Kidney (tissue), 14 donors: ENCODE results near the gene NFIA. TPM values are rescaled to one million over a fixed set of nuclear protein-coding genes. Genes with fewer than 3 reads are reported as not detected.
A peak's percentile ranks its signal among the peaks of the same experiment; 100 is the strongest.

Experiments used
- DNase-seq, 5 donors: peaks; one replicate each; pipeline ENCODE4 v3.0.0-alpha.2; 2013 to 2020
- FAIRE-seq: peaks from 2 replicates; lab custom pipeline; 2012; peaks lifted over from hg19 to GRCh38; lab: Jason Lieb, UNC
- H3K27ac ChIP-seq, 2 donors: one replicate each; pipeline ENCODE4 v1.7.0; 2013; ENCODE audit warnings: low read depth in 2 of 2, low read length in 2 of 2, inconsistent platforms in 1 of 2
- H3K27me3 ChIP-seq: one replicate; pipeline ENCODE4 v1.7.1; 2013; ENCODE audit warnings: low read length, inconsistent platforms; ENCODE audit not compliant: control insufficient read depth, insufficient read depth
- H3K36me3 ChIP-seq, 3 donors: one replicate each; pipeline versions ENCODE4 v1.7.0 to v1.7.1; 2013; ENCODE audit warnings: low read length in 3 of 3, control low read depth in 1 of 3, inconsistent platforms in 1 of 3; ENCODE audit not compliant: insufficient read depth in 3 of 3, control insufficient read depth in 2 of 3
- H3K4me1 ChIP-seq, 3 donors: one replicate each; pipeline versions ENCODE4 v1.7.0 to v1.7.1; 2013; ENCODE audit warnings: low read length in 3 of 3, inconsistent platforms in 1 of 3, low read depth in 1 of 3; ENCODE audit not compliant: control insufficient read depth in 2 of 3, insufficient read depth in 2 of 3
- H3K4me3 ChIP-seq, 3 donors: one replicate each; pipeline versions ENCODE4 v1.7.0 to v1.8.1; 2013; ENCODE audit warnings: low read length in 3 of 3, control low read depth in 1 of 3, inconsistent platforms in 1 of 3
- H3K9ac ChIP-seq, 3 donors: one replicate each; pipeline versions ENCODE4 v1.7.0 to v1.7.1; 2013; ENCODE audit warnings: low read length in 3 of 3, control low read depth in 1 of 3, inconsistent platforms in 1 of 3
- H3K9me3 ChIP-seq, 3 donors: one replicate each; pipeline versions ENCODE4 v1.7.0 to v1.7.1; 2013; ENCODE audit warnings: low read length in 3 of 3, control low read depth in 1 of 3, inconsistent platforms in 1 of 3; ENCODE audit not compliant: control insufficient read depth in 2 of 3, insufficient read depth in 1 of 3
- intact Hi-C: fragments of 100-400 bp; cut with DNase I; formaldehyde crosslinking; loops from one replicate; pipeline ENCODE4 v1.11.1; 2022
- polyA plus RNA-seq: library from polyadenylated mRNA; stranded (reverse); fragments of 350-450 nt; fragmentation: Illumina TruSeq; extraction: RNeasy Lipid Tissue Mini Kit (QIAGEN cat#74804); gene quantifications from one replicate; pipeline ENCODE4 v1.2.3, GENCODE V29; 2014; ENCODE audit warnings: low read depth, low replicate concordance; ENCODE audit not compliant: insufficient read depth
- total RNA-seq: library from RNA; stranded (reverse); fragmentation: NEBNext Ultra II Directional; extraction: Animal tissue kit (Norgen Biotek cat#: 25700); gene quantifications from one replicate; pipeline ENCODE4 v1.2.1, GENCODE V29; 2021
- TF ChIP-seq, protein P1 (sequence below): IDR thresholded peaks from 3 replicates; pipeline ENCODE4 v1.5.1; 2012; ENCODE audit warnings: mild to moderate bottlenecking, moderate library complexity, borderline replicate concordance; ENCODE audit not compliant: insufficient read depth; ENCODE audit errors: extremely low read depth
- donor health status: control.
- donor health status: control.
- donor health status: control.
- donor health status: control.
- donor health status: control.
- donor health status: DM: yes; HTN: yes; CAD: no.
- donor health status: Normal renal cell carcinoma (clear cell type).

Gene NFIA
- total and polyA plus RNA-seq, 2 donors from 2014 or later, result 4.8 to 87.5 TPM

DNA sequence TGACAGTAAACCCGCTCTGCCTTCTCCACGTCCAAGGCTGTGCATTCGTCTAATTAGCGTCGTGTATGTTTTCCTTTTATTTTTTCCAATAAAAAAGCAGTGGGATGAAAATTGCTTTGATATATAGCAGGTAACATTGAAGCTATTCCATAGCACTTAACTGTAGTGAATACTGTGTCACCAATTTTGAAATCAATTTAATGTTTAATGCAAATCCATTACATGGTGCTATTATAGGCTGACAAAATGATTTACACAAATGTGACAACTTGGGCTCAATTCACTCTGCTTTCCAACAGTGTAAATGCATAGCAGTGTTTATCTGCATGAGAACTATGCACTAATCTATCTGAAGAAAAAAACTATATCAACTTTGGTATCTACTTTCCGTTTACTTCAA lies 377.8 kb downstream of the NFIA start:
- FAIRE-seq (no peak), DNase-seq (no peak)
- Histone ChIP-seq H3K27me3 (no peaks in the 10 kb centered on the region), H3K9me3 (no peaks in the 10 kb centered on the region), H3K27ac (no peak overlapping the region), H3K4me3 (no peak overlapping the region), H3K9ac (no peak overlapping the region), H3K36me3 (peaks cover 0 to 2% (median 0%) of the 10 kb centered on the region in 3 donors), H3K4me1 (no peaks in the 10 kb centered on the region)
- TF ChIP-seq, protein P1, sequence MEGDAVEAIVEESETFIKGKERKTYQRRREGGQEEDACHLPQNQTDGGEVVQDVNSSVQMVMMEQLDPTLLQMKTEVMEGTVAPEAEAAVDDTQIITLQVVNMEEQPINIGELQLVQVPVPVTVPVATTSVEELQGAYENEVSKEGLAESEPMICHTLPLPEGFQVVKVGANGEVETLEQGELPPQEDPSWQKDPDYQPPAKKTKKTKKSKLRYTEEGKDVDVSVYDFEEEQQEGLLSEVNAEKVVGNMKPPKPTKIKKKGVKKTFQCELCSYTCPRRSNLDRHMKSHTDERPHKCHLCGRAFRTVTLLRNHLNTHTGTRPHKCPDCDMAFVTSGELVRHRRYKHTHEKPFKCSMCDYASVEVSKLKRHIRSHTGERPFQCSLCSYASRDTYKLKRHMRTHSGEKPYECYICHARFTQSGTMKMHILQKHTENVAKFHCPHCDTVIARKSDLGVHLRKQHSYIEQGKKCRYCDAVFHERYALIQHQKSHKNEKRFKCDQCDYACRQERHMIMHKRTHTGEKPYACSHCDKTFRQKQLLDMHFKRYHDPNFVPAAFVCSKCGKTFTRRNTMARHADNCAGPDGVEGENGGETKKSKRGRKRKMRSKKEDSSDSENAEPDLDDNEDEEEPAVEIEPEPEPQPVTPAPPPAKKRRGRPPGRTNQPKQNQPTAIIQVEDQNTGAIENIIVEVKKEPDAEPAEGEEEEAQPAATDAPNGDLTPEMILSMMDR, result no peak
- intact Hi-C loops, result loop anchor here (5.0 kb wide), 1 partner anchor 413 kb away; no protein-coding TSS in a partner anchor

DNA sequence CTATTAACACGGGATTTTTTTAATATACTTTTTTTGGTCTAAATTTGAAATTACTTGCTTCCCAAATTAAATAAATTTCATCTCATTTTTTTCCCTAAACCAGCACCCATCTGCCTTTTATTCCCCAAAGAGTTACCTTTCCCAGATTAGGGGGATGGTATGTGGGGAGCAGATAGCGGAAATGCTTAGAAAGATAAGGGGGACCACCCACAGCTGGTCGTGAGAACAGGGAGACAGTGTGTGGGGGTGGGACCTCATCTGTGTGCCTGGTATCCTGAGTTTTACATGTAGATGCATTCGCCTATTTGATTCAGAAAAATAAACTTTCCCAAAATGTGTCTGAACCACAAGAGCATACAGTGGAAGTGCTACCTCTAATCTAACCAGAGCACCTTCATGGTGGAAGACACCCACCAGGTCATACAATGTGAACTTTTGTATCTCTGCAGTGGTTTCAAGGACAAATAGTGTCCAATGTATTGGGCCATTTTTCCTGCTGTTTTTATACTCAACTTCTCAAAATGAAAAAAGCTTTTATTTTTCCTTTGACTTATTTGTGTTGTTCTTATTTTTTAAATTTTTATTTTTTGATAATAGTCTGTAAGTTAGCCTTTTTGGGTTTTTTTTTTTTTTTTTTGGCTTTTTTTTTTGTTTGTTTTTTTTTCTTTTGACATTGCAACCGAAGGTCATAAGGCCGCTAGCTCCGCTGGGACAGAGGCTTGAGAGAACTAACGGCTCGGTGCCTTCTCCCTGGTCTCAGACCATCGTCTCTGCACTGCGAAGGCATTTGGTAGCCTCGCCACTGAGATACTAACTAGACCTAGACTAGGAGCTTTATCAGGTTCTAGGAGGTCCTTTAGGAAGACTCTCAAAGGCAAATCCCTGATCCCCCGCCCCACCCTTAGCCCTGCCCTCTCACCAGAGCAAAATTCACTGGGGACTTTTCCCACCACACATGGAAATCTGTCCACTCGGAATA lies 379.3 kb downstream of the NFIA start:
- no peaks in the 10 kb centered on the region for H3K9me3 ChIP-seq
- no peak for DNase-seq
- TF ChIP-seq, protein P1, result no peak
- H3K36me3 ChIP-seq, result no peaks in the 10 kb centered on the region
- H3K4me1 ChIP-seq, result no peaks in the 10 kb centered on the region
- H3K27ac ChIP-seq, result no peak overlapping the region
- intact Hi-C loops, result loop anchor here (5.0 kb wide), 1 partner anchor 414 kb away; no protein-coding TSS in a partner anchor
- H3K9ac ChIP-seq, result no peak overlapping the region
- no peak overlapping the region for H3K4me3 ChIP-seq
- H3K27me3 ChIP-seq, result no peaks in the 10 kb centered on the region
- peak; percentile 46 for FAIRE-seq

- FAIRE-seq, result no peak
Observed at GRCh38 chr1:61462628-61463027, 380.3 kb downstream of the NFIA start.

More at GRCh38 chr1:61462628-61463027, 380.3 kb downstream of the NFIA start:
- no peaks in the 10 kb centered on the region for H3K4me1 ChIP-seq
- H3K9me3 ChIP-seq, result no peaks in the 10 kb centered on the region
- TF ChIP-seq, protein P1, result no peak
- no peak overlapping the region for H3K4me3 ChIP-seq
- H3K27me3 ChIP-seq, result no peaks in the 10 kb centered on the region
- H3K36me3 ChIP-seq, result no peaks in the 10 kb centered on the region
- no peak overlapping the region for H3K27ac ChIP-seq
- intact Hi-C loops, result loop anchor here (5.0 kb wide), 1 partner anchor 415 kb away; no protein-coding TSS in a partner anchor
- H3K9ac ChIP-seq, result no peak overlapping the region
- DNase-seq, result no peak
